Epidermal melanocyte (primary cell): ENCODE results near the gene GM2A.
"Not testable (repeated sequence)": the region's sequence is repeated elsewhere in the genome, so short reads cannot be mapped to it uniquely, and the experiment has no call there.

Experiments used
- DNase-seq: peaks from one replicate; pipeline ENCODE4 v3.0.0; 2011; ENCODE audit warnings: low spot score; ENCODE audit not compliant: insufficient read length

The GM2A gene

DNA sequence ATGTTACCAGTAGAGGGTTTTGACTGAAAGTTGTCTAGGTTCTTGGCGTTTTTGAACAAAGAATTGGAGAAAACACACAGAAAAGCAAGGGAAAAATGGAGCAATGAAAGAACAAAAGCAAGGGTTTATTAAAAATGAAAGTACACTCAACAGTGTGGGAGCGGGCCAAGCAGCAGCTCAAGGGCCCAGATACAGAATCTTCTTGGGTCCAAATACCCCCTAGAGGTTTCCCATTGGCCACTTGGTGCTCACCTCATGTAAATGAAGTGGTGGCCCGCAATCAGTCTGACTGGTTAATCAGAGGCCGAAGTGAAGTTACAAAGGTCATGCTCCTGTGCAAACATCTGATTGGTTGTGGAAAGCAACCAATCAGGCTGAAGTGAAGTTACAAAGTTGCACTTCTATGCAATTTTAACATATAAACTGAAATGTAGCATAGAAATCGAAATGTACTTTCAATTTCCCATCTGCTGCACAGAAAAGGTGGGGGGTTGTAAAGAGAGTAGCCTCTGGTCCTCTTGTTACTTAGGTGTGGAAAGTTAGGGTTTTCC, 1.9 kb upstream of the GM2A start:
- DNase-seq = no peak

DNA sequence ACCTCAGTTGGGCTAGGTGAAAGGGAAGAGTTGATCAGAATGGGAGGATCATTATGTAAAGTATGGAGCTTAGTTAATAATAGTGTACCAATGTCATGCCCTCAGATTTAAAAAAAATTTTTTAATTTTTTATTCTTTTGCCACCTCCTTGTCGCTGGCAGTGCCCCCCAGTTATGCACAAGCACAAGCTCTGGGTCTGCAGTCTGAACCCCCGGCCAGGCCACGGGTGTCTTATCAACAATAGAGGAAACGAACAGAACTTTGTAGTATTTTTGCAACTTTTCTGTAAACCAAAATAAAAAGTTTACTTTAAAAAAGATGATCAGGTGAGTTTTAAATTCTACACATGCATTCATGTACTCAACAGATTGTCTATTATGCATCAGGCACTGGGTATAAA, 1.4 kb upstream of the GM2A start:
- DNase-seq = no peak

DNA sequence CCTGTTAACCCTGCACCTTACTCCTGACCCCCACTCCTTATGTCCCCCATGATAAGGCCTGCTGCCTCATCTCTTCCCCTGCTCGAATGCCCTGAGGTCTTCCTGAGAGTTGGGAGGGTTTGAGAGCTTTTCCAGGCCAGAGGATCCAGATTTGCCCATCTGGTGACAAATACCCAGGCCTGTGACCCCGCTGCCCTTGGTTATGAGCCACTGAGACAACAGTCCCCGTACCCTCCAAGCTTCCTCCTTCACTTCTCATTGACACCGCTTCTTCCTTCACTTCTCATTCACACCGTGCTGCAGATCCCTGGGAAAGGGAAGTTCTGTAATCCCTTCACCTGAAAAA, 593 bp downstream of the GM2A start:
- DNase-seq = no peak

DNA sequence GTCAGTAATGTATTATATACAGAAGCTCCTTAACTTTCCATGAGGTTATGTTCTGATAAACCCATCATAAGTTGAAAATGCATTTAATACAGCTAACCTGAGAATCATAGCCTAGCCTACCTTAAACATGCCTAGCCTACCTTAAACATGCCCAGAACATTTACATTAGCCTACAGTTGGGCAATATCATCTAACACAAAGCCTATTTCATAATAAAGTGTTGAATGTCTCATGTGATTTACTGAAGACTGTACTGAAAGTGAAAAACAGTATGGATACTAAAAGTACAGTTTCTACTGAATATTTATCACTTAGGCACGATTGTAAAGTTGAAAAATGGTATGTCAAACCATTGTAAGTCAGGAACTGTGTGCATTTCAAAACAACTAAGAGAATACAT, 1.6 kb downstream of the GM2A start:
- no peak for DNase-seq

DNA sequence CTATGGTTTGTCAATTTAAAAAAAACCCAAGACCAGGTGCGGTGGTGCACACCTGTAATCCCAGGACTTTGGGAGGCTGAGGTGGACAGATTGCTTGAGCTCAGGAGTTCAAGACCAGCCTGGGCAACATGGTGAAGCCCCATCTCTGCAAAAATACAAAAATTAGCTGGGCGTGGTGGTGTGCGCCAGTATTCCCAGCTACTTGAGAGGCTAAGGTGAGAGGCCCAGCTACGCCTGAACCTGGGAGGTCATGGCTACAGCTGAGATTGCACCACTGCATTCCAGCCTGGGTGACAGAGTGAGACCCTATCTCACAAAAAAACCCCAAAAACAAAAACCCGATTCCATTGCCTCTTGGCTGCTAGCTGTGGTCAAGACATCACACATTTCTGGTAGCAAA, 2.0 kb downstream of the GM2A start:
- not testable (repeated sequence) for DNase-seq

DNA sequence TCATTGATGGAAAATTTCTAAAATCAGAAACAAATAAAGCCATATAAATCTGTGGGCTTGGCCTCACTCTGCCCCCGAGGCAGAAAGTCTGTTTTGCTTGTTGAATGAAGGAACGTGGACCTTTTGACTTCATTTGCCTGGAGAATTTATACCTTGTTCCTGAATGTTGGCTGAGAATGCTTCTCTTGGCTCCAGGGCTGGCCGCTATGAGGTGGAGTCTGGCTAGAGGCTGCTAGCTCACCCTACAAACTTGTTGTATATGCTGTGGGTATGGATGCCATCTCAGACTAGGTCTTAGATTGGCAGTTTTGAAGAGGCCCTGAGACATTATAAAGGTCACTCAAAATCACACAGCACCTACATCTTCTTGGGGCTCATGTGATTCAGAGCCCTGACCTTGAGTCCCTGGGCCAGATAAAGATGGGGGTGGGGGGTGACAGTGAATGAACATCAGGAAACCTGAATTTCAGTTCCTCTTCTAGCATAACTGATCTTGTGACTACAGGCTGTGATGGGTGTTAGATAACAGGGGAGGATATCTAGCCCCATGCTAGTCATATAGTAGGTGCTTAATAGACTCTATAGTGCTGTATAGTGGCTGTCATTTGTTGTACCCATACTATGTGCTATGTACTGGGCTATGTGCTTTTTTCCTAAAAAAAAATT, 2.8 kb downstream of the GM2A start:
- no peak for DNase-seq

DNA sequence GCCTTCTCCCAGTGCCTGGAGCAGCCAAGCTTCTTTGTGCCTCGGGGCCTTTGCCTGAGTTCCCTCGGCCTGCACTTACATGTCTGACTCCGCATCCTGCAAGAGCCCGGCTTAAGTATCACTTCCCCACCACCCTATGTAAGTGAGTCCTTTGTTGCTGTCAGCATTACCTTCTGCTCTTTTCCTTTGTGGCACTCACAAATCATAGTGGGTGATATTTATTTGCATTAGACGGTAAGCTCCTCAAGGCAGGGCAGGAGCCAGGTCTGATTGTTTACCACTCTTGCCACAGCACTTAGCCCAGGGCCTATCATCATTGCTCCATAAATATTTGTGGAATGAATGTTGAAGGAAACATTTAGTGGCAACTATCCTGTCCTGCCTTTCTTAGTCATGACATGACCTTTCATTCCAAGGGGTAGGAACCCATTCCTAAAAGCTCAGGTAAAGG, 4.8 kb downstream of the GM2A start:
- no peak for DNase-seq

DNA sequence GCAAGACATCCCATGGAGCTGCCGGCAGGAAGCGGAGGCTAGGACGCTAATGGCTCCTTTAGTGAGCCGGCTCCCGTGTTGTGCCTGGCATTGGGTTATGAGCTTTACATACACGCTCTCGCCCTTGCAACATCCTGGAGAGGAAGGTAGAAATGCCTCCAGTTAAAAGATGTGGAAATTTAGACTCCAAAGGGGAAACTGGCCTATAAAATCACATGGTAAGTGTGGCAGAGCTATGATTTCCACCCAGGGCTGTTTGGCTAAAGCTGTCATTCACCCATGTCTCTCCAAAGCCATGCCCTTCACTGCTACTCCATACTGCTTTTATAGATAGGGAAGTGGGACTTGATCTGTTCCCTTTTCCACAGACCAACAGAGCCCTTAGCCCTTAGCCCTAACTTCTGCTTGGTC, 5.2 kb downstream of the GM2A start:
- no peak for DNase-seq

DNA sequence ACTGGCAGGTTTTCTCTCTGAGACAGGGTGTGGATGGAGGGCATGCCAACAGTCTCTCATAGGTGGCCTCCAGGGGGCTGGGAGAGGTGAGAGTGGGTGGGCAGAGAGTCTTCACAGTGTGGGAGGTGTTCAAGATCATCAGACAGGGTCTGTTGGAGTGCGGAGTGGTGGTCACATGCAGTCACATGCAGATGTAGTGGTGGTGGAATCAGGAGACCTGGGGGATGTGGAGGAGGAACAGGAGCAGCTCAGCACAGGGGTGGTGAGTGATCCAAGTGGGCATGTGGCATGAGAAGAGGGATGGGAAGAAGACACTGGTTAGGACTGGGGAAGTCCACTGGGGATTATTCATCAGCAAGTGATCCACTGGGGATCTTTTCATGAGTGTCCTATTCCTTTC, 5.8 kb downstream of the GM2A start:
- DNase-seq = no peak

DNA sequence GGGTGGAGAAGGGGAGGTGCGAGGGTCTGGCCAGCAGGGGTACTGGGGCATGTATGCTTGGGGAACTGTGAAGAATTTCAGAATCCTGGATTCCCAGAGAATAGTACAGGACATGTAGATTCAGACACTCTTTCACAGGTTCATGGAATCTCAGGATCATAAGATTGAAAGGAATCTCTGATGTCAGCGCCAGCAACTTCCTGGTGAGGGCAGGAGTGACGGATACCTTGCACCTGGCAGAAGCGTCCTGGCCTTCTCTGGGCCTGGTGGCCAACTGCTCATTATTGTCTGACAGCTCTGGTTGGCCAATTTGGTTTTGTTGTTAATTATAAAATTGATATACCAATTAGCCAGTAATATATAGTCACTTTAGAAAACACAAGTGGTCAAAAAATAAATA, 6.9 kb downstream of the GM2A start:
- no peak for DNase-seq

DNA sequence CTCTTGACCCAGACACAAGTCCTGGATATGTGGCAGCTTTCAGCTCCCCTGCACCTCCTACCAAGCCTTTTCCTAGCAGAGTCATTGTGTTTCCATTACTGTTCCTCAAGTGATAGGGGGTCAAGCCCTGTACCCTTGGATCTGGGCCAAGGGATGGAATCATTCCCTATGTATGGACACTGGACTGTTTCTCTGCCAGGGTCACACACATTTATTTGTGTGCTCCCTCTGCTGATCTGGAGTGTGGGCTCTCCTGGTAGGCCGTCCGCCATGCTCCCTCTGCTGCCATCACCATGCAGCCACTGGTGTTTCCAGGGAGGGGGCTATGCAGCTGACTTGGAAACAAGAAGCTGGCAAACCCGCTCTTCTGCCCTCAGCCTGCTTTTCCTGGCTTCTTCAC, 9.5 kb downstream of the GM2A start:
- DNase-seq = no peak

DNA sequence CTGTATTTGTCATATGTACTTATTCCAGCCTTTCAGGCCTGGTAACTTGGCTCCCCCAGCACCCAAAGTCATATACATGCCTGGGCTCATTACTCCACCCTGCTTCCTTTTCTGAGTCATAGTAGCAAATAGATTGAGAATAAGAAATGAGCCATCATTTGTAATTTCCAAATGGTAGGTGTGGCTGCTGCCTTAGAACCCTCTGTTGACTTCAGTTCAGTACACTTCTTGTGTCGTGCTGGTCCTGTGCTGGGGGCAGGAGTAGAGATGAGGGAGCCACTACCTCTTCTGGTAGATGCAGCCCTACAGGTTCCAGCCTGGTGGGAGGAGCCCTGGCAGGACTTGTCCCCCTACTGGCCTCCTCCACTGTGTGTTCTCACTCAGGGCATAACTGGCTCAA, 11.1 kb downstream of the GM2A start:
- DNase-seq = no peak

DNA sequence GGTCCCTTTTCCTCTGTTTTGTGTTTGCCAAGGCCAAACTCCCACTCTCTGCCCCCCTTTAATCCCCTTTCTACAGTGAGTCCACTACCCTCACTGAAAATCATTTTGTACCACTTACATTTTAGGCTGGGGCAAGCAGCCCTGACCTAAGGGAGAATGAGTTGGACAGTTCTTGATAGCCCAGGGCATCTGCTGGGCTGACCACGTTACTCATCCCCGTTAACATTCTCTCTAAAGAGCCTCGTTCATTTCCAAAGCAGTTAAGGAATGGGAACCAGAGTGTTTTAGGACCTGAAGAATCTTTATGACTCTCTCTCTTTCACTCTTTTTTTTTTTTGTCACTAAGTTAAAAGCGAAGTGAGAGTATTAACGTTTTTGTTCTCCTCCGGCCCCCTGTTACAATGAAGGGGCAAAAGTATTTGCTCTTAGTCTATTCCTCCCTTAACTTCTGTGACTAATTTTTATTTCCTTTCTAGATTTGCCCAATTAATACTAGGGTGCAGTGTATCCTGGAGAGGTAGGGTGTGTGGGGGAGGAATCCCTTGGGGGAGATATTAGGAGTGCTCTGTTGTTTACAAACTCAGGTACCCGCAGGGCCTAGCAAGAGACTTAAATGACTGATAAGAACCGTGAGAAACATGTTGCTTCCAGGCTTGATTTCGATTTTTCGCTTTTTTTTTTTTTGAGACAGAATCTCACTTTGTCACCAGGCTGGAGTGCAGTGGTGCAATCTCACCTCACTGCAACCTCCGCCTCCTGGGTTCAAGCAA, 14.7 kb downstream of the GM2A start:
- DNase-seq = no peak

DNA sequence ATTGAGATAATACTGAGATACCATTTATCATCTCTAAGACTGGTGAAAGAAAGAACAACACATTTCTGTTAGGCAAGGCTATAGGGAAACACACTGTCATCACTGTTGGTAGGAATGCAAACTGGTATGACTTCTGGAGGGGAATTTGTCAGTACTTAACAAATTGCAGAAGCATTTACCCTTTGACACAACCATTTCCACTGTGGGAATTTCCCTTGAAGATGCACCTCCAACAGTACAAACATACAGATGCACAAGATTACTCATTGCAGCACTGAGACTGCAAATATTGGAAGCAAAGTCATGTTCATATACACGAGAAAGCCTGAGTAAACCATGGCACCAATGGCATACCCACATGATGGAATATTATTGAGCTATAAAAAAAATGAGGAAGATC, 17.6 kb downstream of the GM2A start:
- DNase-seq = no peak

DNA sequence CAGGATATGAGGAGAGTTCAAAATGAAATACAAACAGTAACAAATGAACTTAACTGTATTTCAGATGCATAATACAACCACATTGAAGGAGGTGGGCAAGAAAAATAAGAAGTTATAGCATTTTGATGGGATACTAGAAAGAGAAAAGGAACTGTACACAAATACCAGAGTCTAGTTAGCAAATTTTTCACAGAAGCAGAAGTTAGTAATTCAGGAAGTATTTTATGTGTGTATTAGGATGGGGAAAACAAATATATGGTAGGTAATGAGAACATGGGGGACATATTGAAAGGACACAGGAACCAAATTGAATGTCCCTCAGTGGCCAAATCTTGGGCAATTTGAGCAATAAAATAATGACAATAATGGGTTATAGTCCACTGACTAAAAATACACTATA, 18.4 kb downstream of the GM2A start:
- DNase-seq = no peak

DNA sequence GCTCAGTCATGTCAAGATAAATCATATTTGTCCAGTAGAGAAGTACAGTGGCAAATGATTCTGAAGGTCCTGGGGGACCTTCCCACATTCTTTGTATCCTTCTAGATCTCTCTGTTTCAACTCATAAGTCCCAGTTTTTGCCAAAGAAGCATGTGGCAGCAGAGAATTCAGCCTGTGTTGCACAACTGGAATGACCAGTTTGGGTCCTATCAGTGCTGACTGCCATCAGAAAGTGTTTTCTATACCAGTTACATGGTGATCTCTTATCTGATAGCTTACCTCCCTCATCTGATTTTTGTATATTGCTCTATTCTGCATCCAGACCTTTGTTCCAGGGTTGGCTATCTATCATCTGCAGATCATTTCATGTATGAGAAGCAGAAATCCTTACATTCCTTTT, 21.7 kb downstream of the GM2A start:
- DNase-seq = no peak

DNA sequence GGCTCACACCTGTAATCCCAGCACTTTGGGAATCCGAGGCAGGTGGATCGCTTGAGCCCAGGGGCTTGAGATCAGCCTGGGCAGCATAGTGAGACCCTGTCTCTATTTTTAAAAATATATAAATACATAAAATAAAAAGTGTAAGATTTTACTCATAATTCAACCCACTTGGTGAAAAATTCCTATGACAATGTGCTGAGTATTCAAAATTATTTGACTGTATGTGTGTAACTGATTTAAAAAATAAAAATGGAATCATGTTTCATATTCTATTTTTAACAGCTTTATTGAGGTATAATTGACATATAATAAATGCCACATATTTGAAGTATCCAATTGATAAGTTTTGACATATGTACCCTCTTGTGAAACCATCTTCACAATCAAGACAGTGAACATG, 22.8 kb downstream of the GM2A start:
- no peak for DNase-seq

DNA sequence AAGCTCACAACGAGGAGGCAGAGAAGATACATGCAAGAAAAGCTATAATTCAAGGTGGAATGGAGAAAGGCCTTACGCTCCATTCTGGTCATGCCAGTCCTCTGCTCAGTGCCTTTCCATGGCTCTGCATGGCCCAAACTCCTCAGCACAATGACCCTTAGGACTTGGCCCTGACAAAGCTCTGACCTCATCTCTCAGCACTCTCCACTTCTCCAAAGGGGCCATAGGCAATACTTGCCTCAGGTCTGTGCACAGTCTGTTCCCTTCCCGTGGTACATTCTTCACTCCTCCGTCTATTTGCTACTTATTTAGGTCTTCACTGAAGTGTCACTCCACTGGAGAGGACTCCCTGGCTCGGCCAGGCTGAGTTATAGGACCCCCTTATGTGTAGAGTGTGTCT, 25.9 kb downstream of the GM2A start:
- DNase-seq = no peak

DNA sequence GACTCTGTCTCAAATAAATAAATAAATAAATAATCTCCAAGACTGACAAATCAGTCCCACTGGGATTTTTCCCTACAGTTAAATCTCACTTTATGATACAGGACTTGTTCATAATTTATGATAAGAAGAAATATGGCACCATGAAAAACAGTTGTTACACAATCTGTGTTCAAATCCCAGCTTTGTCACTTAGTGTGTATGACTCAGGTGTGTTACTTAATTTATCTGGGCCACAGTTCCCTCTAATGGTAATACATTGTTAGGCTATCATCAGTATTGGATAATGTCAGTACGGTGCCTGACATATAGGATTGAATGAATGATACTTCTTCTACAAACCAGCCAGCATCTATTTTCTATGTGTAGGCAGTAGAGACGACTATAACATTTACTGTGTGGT, 27.5 kb downstream of the GM2A start:
- no peak for DNase-seq

DNA sequence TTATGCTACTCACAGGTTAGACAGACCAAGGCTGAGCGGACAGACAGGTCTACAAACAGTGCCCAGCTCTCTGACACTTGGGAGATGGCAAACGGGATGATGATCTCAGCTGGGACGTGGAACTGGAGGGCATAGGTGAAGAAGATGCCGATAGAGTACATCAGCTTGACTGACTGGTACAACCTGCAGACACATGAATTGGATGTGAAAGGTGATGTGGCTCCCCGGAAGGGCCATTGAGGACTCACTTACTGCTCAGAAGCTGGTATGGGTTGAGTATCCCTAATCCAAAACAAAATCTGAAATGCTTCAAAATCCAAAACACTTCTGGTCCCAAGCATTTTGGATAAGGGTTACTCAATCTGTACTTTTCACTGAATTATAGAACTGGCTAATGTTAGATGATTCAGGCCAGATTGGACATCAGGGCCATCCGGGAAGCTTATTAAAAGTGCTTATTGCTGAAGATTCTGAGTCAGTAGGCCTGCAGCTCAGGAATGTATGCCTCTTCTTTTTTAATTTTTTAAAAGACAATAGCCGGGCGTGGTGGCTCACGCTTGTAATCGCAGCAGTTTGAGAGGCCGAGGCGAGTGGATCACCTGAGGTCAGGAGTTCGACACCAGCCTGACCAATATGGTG, 28.1 kb downstream of the GM2A start:
- DNase-seq = no peak

DNA sequence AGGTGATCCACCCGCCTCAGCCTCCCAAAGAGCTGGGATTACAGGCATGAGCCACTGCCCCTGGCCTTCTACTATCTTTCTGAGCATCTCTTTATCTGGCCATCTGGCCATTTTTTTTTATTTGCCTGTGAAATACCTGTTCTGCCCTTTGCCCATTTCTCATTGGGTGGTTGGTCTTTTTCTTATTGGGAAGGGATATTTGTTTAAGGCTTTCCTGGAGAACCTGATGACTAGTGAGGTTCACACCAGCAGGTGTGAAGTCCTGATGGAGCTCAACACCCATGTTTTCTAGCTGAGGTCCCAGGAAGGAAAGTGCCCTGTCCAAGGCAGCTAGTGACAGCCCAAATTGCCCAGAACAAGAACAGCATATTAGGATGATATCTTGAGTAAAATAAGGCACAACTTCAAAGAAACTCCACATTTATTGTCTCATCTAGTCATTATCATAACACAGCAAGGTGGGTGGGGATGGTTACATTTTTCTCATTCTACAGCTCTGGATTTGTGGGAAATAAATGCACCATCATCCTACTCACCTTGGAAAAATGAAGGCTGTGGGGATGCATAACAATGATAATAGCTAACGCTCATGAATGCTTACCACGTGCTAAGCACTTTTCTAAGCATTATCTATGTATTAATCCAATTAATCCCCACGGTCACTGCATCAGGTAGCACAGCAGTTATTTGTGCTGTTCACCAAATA, 30.3 kb downstream of the GM2A start:
- DNase-seq = no peak

DNA sequence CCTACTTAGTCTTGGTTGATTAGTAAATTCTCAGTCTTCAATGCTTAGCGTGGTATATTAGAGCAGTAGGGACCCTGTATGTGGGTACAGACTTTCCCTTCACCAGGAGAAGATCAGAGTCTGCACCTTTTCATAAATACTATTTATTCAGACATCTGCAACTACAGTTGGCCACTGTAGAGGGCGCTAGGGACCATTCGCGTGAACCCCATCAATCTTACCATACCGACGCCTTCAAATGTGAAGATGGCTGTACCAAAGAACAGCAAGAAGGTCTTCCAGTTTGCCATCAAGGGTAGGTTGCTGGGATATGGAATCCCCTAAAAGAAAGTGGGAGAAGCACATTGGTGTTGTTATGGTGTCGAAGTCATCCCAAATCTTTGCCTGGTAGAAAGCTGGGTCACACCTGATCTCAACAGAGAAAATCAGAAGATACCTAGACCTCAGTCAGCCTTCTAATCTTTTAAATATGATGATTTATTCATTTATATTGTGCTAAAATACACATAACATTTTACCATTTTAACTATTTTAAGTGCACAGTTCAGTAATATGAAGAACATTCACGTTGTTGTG, 31.5 kb downstream of the GM2A start:
- DNase-seq = no peak
